CD4-positive, alpha-beta T cell treated with Interleukin-15 for 1 hour (primary cell): ENCODE measurements around the gene CEACAM19.
A peak's percentile ranks its signal among the peaks of the same experiment; 100 is the strongest.
"Not testable (repeated sequence)": the region's sequence is repeated elsewhere in the genome, so short reads cannot be mapped to it uniquely, and the experiment has no call there.

Experiments used
- DNase-seq: peaks from one replicate; pipeline ENCODE4 v3.0.0-alpha.2; 2020

The CEACAM19 gene

GRCh38 chr19:44646049-44646416 is 25.2 kb upstream of the CEACAM19 start:
- DNase-seq = no peak

- no peak for DNase-seq
These were observed 24.1 kb upstream of the CEACAM19 start for GRCh38 chr19:44647144-44647543.

- DNase-seq = no peak
These were observed 22.5 kb upstream of the CEACAM19 start for GRCh38 chr19:44648631-44649251.

DNA sequence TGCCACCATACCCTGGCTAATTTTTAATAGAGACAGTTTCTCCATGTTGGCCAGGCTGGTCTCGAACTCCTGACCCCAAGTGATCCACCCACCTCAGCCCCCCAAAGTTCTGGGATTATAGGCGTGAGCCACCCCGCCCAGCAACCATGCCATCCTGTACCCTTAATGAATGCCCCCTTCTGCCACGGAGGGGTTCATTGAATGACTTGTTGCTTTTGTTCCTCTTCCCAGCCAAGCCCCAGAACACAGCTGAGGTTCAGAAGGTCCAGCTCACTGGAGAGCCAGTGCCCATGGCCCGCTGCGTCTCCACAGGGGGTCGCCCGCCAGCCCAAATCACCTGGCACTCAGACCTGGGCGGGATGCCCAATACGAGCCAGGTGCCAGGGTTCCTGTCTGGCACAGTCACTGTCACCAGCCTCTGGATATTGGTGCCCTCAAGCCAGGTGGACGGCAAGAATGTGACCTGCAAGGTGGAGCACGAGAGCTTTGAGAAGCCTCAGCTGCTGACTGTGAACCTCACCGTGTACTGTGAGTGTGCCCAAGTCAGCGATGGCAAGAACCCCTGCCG is 21.6 kb upstream of the CEACAM19 start:
- DNase-seq = no peak

DNA sequence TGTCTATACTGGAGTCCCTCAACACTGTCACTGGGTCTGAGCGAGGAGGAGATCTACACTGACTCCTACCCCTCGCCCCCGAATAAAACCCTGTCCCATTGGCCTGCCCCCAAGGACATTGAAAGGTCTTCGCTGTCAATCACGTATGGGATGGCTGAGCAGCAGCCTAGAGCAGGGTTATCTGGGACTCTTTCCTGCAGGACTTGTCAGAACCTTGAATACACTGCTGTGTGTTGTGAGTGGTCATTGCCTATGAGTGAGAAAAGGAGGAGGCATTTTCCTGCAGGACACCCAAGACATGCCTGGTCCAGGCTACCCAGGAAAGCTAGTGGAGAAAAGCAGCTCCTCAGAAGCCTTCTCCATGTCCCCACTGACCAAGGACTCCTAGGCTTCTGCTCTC is 17.9 kb upstream of the CEACAM19 start:
- DNase-seq = no peak

DNA sequence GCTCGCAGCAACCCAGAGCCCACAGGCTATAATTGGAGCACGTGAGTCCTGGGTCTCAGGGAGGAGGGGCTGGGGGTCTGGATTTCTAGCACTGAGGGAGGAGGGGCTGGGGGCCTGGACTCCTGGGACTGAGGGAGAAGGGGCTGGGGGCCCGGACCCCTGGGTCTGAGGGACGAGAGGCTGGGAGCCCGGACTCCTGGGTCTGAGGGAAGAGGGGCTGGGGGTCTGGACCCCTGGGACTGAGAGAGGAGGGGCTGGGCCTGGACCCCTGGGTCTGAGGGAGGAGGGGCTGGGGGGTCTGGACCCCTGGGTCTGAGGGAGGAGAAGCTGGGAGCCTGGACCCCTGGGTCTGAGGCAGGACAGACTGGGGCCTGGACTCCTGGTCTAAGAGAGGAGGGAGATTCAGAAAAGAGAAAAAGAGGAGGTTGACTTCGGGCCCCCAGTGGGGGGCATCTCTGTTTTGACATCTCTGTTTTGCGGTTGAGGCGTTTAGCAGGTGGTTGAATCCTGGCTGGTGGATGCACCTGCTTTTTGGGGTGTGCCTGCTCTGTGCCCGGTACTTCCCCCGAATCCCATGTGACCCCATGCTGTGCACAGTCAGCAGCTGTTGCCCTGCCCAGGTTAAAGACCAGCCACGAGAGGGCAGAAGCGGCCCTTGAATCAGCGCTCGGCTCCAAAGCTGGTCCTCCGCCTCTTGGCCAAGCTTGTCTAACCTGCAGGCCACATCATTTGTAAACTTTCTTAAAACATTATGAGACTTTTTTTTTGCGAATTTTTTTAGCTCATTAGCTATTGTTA is 17.1 kb upstream of the CEACAM19 start:
- DNase-seq = peak; percentile 88

GRCh38 chr19:44657211-44657921 is 13.9 kb upstream of the CEACAM19 start:
- DNase-seq = peak; percentile 64

DNA sequence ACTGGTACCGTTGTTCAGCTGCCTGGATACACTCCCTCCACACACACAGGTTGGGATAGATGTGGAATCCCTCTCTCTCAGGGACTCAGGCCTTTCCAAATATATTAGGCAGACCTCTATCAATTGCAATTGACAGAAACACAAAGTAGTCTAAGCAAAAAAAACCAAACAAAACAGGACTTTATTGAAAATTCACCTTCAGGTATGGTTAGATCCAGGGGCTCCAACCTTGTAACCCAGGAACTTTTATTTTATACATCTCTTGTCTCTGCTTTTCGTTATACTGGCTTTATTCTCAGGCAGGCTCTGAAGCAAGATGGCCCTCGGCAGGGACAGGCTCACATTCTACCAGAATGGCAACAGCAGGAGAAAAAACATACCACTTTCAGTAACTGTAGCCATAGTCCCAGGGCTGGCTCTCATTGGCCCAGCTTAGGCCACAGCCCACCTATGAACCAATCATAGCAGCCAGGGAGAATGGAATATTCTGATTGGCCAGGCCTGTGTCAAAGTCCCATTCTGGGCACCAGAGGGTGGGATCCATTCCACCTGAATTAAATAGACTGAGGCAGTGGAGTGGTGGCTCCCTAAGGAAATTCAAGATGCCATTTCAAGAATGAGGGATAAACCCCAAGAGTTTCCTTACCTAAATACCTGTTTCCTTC is 13.1 kb upstream of the CEACAM19 start:
- no peak for DNase-seq

GRCh38 chr19:44660081-44660480 is 11.2 kb upstream of the CEACAM19 start:
- DNase-seq = no peak

DNA sequence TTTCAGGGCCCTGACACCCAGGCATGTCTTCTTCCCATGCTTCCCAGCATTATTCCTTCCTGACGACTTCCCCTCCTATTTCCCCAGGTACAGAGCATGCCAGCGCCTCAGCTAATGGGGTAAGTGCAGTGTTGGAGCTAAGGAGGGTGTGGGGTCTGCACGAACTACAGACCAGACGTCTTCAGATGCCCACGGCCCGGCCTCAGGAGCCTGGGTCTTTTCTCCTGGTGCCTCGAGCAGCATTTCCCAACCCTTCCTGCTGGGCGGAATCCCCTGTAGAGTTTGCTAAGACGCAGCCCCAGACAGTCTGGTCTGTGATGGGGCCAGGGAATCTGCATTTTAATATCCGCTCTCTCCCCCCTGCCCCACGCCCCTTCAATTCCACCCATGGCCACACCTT is 10.1 kb upstream of the CEACAM19 start:
- DNase-seq = no peak

GRCh38 chr19:44661904-44662303 is 9.4 kb upstream of the CEACAM19 start:
- no peak for DNase-seq

GRCh38 chr19:44662691-44663385 is 8.4 kb upstream of the CEACAM19 start:
- DNase-seq = no peak

- no peak for DNase-seq
These were observed 7.3 kb upstream of the CEACAM19 start for GRCh38 chr19:44663996-44664395.

GRCh38 chr19:44664976-44665375 is 6.3 kb upstream of the CEACAM19 start:
- DNase-seq = no peak

DNA sequence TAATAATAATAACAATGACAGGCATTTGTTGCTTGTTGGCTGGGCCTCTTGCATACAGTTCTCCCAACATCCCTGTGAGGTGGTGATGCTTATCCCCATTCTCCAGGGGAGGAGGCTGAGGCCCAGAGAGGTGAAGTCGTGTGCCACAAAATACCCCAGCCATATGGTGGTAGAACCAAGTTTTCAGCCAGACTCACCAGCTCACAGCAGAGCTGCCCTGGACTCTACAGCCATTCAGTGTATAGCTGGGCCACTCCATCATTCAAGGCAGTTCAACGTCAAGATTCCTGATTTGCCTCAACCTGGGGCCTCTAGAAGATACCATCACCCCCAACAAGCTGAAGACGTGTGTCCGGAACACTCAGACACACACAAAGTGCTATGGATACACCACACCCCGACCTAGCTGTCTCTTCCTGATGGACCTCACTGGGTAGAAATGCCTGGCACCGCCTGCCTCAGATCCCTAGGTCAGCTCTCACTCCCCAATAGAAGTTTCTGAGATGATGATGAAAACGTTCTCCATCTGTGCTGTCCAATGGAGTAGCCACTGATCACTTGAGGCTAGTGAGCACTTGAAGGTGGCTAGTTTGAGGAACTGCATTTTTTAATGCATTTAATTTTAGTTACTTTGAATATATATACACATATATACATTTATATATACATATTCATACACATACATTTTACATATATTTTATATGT is 4.3 kb upstream of the CEACAM19 start:
- DNase-seq = no peak

- no peak for DNase-seq
These were observed 2.1 kb upstream of the CEACAM19 start for GRCh38 chr19:44668985-44669764.

GRCh38 chr19:44670027-44670426 is 1.3 kb upstream of the CEACAM19 start:
- DNase-seq = not testable (repeated sequence)

DNA sequence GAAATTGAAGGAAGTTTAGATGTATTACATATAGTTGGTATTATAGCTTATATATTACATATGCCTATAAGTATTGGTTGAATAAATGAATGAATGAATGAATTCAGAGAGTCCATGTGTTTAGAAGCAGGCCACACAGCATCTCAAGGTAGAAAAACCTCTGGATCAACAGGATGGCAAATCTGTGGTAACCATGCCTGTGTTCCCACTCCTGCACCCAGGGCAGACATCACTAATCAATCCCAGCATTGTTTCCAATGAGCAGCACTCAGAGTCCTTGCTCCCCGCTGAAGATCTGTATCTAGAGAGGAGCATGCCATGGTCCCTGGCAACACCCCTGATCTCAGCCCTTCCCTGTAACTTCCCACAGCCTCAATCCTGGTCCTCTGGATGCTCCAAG is 944 bp downstream of the CEACAM19 start:
- no peak for DNase-seq

DNA sequence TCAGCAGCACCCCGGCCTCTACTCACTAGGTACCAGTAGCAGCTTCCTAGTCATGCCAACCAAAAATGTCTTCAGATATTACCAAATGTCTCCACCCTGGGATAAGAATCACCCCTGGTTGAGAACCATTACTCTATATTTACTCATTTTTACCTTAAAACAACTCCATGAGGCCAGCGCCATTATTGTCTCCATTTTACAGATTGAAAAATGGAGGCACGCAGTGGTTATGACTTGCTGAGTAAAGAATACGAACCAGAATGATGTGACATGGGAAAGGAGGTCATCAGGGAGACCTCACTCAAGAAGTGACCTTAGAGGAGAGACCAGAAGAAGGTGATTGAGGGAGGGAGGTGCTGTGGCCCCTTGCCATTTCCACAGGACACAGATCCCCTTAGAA is 2.2 kb downstream of the CEACAM19 start:
- no peak for DNase-seq

DNA sequence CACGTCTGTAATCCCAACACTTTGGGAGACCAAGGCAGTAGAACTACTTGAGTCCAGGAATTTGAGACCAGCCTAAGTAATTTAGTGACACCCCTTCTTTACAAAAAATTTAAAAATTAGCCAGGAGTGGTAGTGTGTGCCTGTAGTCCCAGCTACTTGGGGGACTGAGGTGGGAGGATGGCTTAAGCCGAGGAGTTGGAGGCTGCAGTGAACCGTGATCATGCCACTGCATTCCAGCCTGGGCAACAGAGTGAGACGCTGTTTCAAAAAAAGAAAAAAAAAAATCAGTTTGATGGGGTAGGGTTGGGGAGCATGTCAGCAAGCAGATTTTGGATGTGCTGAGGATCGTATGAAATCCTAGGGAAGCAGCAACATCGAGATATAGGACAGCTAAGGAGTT is 4.2 kb downstream of the CEACAM19 start:
- DNase-seq = no peak
